Measurements from ENCODE around the gene MOG. TPM values are rescaled to one million over a fixed set of nuclear protein-coding genes. Genes with fewer than 3 reads are reported as not detected.

Gene MOG
- total RNA-seq, 4 donors from 2014 or later: not detected

- Histone ChIP-seq H3K27me3 (peaks cover 20% of the 10 kb centered on the region), H3K27ac (no peak overlapping the region), H3K4me3 (no peak overlapping the region), H3K4me1 (no peaks in the 10 kb centered on the region), H3K9me3 (no peaks in the 10 kb centered on the region), H3K36me3 (no peaks in the 10 kb centered on the region)
- no peak for DNase-seq (ENCODE audit: low spot score in 2 of 2)
- 92% methylated on average over 10 of the region's 12 CpGs for WGBS
- no peak for TF ChIP-seq EP300 (IDR thresholded peaks at IDR 0.05)
- TF ChIP-seq, protein P1, sequence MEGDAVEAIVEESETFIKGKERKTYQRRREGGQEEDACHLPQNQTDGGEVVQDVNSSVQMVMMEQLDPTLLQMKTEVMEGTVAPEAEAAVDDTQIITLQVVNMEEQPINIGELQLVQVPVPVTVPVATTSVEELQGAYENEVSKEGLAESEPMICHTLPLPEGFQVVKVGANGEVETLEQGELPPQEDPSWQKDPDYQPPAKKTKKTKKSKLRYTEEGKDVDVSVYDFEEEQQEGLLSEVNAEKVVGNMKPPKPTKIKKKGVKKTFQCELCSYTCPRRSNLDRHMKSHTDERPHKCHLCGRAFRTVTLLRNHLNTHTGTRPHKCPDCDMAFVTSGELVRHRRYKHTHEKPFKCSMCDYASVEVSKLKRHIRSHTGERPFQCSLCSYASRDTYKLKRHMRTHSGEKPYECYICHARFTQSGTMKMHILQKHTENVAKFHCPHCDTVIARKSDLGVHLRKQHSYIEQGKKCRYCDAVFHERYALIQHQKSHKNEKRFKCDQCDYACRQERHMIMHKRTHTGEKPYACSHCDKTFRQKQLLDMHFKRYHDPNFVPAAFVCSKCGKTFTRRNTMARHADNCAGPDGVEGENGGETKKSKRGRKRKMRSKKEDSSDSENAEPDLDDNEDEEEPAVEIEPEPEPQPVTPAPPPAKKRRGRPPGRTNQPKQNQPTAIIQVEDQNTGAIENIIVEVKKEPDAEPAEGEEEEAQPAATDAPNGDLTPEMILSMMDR (IDR thresholded peaks at IDR 0.05): no peak
- no peak for TF ChIP-seq POLR2A (IDR thresholded peaks at IDR 0.05)
- no peak for TF ChIP-seq POLR2AphosphoS5 (IDR thresholded peaks at IDR 0.05)
These were observed 16.3 kb downstream of the MOG start for GRCh38 chr6:29673161-29673560.

DNA sequence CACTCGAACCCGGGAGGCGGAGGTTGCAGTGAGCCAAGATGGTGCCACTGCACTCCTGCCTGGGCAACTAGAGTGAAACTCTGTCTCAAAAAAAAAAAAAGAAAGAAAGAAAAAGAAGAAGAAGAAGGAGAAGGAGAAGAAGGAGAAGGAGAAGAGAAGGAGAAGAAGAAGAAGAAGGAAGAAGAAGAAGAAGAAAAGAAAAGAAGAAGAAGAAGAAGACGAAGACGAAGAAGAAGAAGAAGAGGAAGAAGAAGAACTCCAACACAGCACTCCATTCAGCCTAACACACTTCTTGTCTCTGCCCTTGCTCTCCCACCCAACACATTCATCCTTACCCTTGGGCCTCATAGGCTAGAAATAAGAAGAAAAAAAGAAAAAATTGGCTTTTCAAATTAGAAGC is 17.1 kb downstream of the MOG start:
- DNase-seq (ENCODE audit: low spot score in 2 of 2): no peak

GRCh38 chr6:29675561-29675960 is 18.7 kb downstream of the MOG start:
- 91% methylated on average over 1 of the region's 1 CpG for WGBS
- Histone ChIP-seq H3K36me3 (no peaks in the 10 kb centered on the region), H3K4me1 (no peaks in the 10 kb centered on the region), H3K9me3 (no peaks in the 10 kb centered on the region), H3K27me3 (peaks cover 13% of the 10 kb centered on the region), H3K27ac (no peak overlapping the region), H3K4me3 (no peak overlapping the region)
- no peak for DNase-seq (ENCODE audit: low spot score in 2 of 2)
- TF ChIP-seq, protein P1 (IDR thresholded peaks at IDR 0.05): no peak
- TF ChIP-seq EP300 (IDR thresholded peaks at IDR 0.05) (no peak), POLR2A (IDR thresholded peaks at IDR 0.05) (no peak), POLR2AphosphoS5 (IDR thresholded peaks at IDR 0.05) (no peak)

More for the DNA sequence above, 17.1 kb downstream of the MOG start:
- Histone ChIP-seq H3K36me3 (no peaks in the 10 kb centered on the region), H3K4me1 (no peaks in the 10 kb centered on the region), H3K27ac (no peak overlapping the region), H3K4me3 (no peak overlapping the region), H3K9me3 (no peaks in the 10 kb centered on the region), H3K27me3 (peaks cover 20% of the 10 kb centered on the region)
- TF ChIP-seq, protein P1 (IDR thresholded peaks at IDR 0.05): no peak
- no peak for TF ChIP-seq EP300 (IDR thresholded peaks at IDR 0.05)
- TF ChIP-seq POLR2A (IDR thresholded peaks at IDR 0.05): no peak
- no peak for TF ChIP-seq POLR2AphosphoS5 (IDR thresholded peaks at IDR 0.05)
- 91% methylated on average over 5 of the region's 5 CpGs for WGBS

GRCh38 chr6:29676981-29677601 is 20.2 kb downstream of the MOG start:
- no peak overlapping the region for H3K4me3 ChIP-seq
- no peak for DNase-seq (ENCODE audit: low spot score in 2 of 2)
- peaks cover 6% of the 10 kb centered on the region for H3K27me3 ChIP-seq
- no peaks in the 10 kb centered on the region for H3K36me3 ChIP-seq
- H3K4me1 ChIP-seq: no peaks in the 10 kb centered on the region
- 25% methylated on average over 2 of the region's 2 CpGs for WGBS
- H3K27ac ChIP-seq: no peak overlapping the region
- no peaks in the 10 kb centered on the region for H3K9me3 ChIP-seq
- TF ChIP-seq, protein P1 (IDR thresholded peaks at IDR 0.05): no peak
- TF ChIP-seq EP300 (IDR thresholded peaks at IDR 0.05) (no peak), POLR2AphosphoS5 (IDR thresholded peaks at IDR 0.05) (no peak), POLR2A (IDR thresholded peaks at IDR 0.05) (no peak)

DNA sequence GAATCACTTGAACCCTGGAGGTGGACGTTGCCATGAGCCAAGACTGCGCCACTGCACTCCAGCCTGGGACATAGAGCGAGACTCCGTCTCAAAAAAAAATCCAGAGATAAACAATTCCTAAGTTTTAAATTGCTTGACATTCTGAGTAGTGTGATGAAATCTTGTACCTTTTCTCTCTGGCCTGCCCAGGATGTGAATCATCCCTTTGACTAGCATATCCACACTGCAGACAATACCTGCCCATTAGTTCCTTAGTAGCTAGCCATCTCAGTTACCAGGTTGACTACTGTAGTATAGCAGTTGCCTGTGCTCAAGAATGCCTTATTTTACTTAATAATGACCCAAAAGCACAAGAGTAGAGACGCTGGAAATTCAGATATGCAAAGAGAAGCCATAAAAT is 21.2 kb downstream of the MOG start:
- TF ChIP-seq, protein P1 (IDR thresholded peaks at IDR 0.05): no peak
- TF ChIP-seq EP300 (IDR thresholded peaks at IDR 0.05): no peak
- no peak for TF ChIP-seq POLR2AphosphoS5 (IDR thresholded peaks at IDR 0.05)
- TF ChIP-seq POLR2A (IDR thresholded peaks at IDR 0.05): no peak
- H3K27me3 ChIP-seq: peaks cover 6% of the 10 kb centered on the region
- H3K4me3 ChIP-seq: no peak overlapping the region
- no peaks in the 10 kb centered on the region for H3K4me1 ChIP-seq
- no peaks in the 10 kb centered on the region for H3K36me3 ChIP-seq
- no peak overlapping the region for H3K27ac ChIP-seq
- no peaks in the 10 kb centered on the region for H3K9me3 ChIP-seq
- no peak for DNase-seq (ENCODE audit: low spot score in 2 of 2)
- 81% methylated on average over 5 of the region's 5 CpGs for whole genome bisulfite sequencing
